CD4-positive, alpha-beta T cell (primary cell): ENCODE data around the gene PSMD5. TPM values are rescaled to one million over a fixed set of nuclear protein-coding genes. Genes with fewer than 3 reads are reported as not detected.

Experiments used
- ATAC-seq: fragments of 200-7000 bp; cut with Tn5 transposase; one replicate; pipeline ENCODE4 v1.10.0; 2022; ENCODE audit warnings: mild to moderate bottlenecking; ENCODE audit not compliant: poor library complexity
- CTCF ChIA-PET: fragments of 350-600 bp; sonication (Branson Sonifier 250); formaldehyde crosslinking; loops from one replicate; lab custom pipeline; 2021; ENCODE audit warnings: antibody characterized with exemption, inconsistent platforms; lab: Charles Lee
- POLR2A ChIA-PET: fragments of 350-600 bp; sonication (Branson Sonifier 250); formaldehyde crosslinking; loops from one replicate; lab custom pipeline; 2021; ENCODE audit warnings: antibody characterized with exemption, inconsistent platforms; lab: Charles Lee
- DNase-seq, 14 experiments: peaks; one replicate each; pipeline ENCODE4 v3.0.0-alpha.2; 2013 to 2020; ENCODE audit warnings: mixed read lengths in 2 of 14
- H3K27ac ChIP-seq, 2 donors: one replicate each; pipeline versions ENCODE4 v1.5.1 to v1.7.0; 2013; ENCODE audit warnings: low read length in 2 of 2, low read depth in 1 of 2, mild to moderate bottlenecking in 1 of 2
- H3K27me3 ChIP-seq, 2 experiments: 1 replicate in 1 of 2; 2 replicates in 1 of 2; pipeline versions ENCODE4 v1.6.1 to v1.7.0; 2013; ENCODE audit warnings: low read length in 2 of 2, control low read depth in 1 of 2, mild to moderate bottlenecking in 1 of 2, moderate library complexity in 1 of 2; ENCODE audit not compliant: insufficient read depth in 2 of 2, control insufficient read depth in 1 of 2
- H3K36me3 ChIP-seq: one replicate; pipeline ENCODE4 v1.6.1; 2013; ENCODE audit warnings: low read length, control low read depth; ENCODE audit not compliant: insufficient read depth
- H3K4me1 ChIP-seq: one replicate; pipeline ENCODE4 v1.6.1; 2013; ENCODE audit warnings: low read length, control low read depth; ENCODE audit not compliant: insufficient read depth
- H3K4me3 ChIP-seq: one replicate; pipeline ENCODE4 v1.5.1; 2013; ENCODE audit warnings: mild to moderate bottlenecking, low read length, moderate library complexity
- H3K9me3 ChIP-seq, 2 experiments: 1 replicate in 1 of 2; 2 replicates in 1 of 2; pipeline versions ENCODE4 v1.6.1 to v1.7.0; 2013; ENCODE audit warnings: low read length in 2 of 2, mild to moderate bottlenecking in 2 of 2, control low read depth in 1 of 2, moderate library complexity in 1 of 2; ENCODE audit not compliant: control insufficient read depth in 1 of 2, insufficient read depth in 1 of 2
- H3K27ac Mint-ChIP-seq: one replicate; pipeline ENCODE4 v1.8.0; 2020; ENCODE audit warnings: mixed read lengths
- H3K27me3 Mint-ChIP-seq: one replicate; pipeline ENCODE4 v1.8.0; 2021; ENCODE audit warnings: mixed read lengths
- H3K36me3 Mint-ChIP-seq: one replicate; pipeline ENCODE4 v1.8.0; 2021; ENCODE audit warnings: low read depth, mixed read lengths
- H3K4me1 Mint-ChIP-seq: one replicate; pipeline ENCODE4 v1.8.0; 2021; ENCODE audit warnings: low read depth, mixed read lengths
- H3K4me3 Mint-ChIP-seq: one replicate; pipeline ENCODE4 v1.8.0; 2020; ENCODE audit warnings: mild to moderate bottlenecking, mixed read lengths
- H3K9me3 Mint-ChIP-seq: one replicate; pipeline ENCODE4 v1.8.0; 2020; ENCODE audit warnings: mixed read lengths
- CTCF ChIP-seq: fragments of 200-600 bp; IDR thresholded peaks from one replicate; pipeline ENCODE4 v1.8.0; 2022; ENCODE audit warnings: antibody characterized with exemption, mild to moderate bottlenecking
- intact Hi-C, 2 experiments: fragments of 100-400 bp; cut with DNase I in 1 of 2; cut with micrococcal nuclease in 1 of 2; formaldehyde crosslinking; loops; one replicate each; pipeline versions ENCODE4 v1.15.1 to v1.9.0; 2023 to 2025; cut with DNase I, micrococcal nuclease
- total RNA-seq, 174 experiments: library from RNA in 2 of 174; stranded (reverse) in 2 of 174; gene quantifications; one replicate each; pipeline ENCODE4 v1.2.3 and lab custom pipeline; 2021 to 2026

PSMD5 gene
- total RNA-seq, 2 experiments from 2014 or later, result 35.4 to 44.3 TPM

GRCh38 chr9:120776788-120777187 lies 65.9 kb downstream of the PSMD5 start:
- no peak overlapping the region for H3K27ac ChIP-seq
- Mint-ChIP-seq H3K36me3 (peaks cover 78% of the 10 kb centered on the region), H3K4me3 (no peak overlapping the region), H3K4me1 (peaks cover 28% of the 10 kb centered on the region), H3K27me3 (no peaks in the 10 kb centered on the region), H3K9me3 (no peaks in the 10 kb centered on the region), H3K27ac (no peak overlapping the region)
- intact Hi-C loops, result no loop called here
- no peak overlapping the region for H3K4me3 ChIP-seq
- ChIA-PET CTCF (no interaction called here), POLR2A (no interaction called here)
- H3K4me1 ChIP-seq, result no peaks in the 10 kb centered on the region
- ATAC-seq, result no peak
- H3K36me3 ChIP-seq, result peaks cover 65% of the 10 kb centered on the region
- H3K27me3 ChIP-seq, result no peaks in the 10 kb centered on the region
- H3K9me3 ChIP-seq, result no peaks in the 10 kb centered on the region
- DNase-seq, result no peak
- no peak for TF ChIP-seq CTCF

- Histone ChIP-seq H3K9me3 (no peaks in the 10 kb centered on the region), H3K4me1 (no peaks in the 10 kb centered on the region), H3K27me3 (no peaks in the 10 kb centered on the region), H3K4me3 (no peak overlapping the region), H3K27ac (no peak overlapping the region), H3K36me3 (peaks cover 73% of the 10 kb centered on the region)
- TF ChIP-seq CTCF, result no peak
- ATAC-seq (no peak), DNase-seq (no peak)
- intact Hi-C loops, result no loop called here
- peaks cover 82% of the 10 kb centered on the region for H3K36me3 Mint-ChIP-seq
- H3K27ac Mint-ChIP-seq, result no peak overlapping the region
- no peaks in the 10 kb centered on the region for H3K9me3 Mint-ChIP-seq
- CTCF ChIA-PET, result no interaction called here
- H3K4me3 Mint-ChIP-seq, result no peak overlapping the region
- H3K27me3 Mint-ChIP-seq, result no peaks in the 10 kb centered on the region
- peaks cover 20% of the 10 kb centered on the region for H3K4me1 Mint-ChIP-seq
- POLR2A ChIA-PET, result no interaction called here
These were observed 66.9 kb downstream of the PSMD5 start for GRCh38 chr9:120775859-120776258.

DNA sequence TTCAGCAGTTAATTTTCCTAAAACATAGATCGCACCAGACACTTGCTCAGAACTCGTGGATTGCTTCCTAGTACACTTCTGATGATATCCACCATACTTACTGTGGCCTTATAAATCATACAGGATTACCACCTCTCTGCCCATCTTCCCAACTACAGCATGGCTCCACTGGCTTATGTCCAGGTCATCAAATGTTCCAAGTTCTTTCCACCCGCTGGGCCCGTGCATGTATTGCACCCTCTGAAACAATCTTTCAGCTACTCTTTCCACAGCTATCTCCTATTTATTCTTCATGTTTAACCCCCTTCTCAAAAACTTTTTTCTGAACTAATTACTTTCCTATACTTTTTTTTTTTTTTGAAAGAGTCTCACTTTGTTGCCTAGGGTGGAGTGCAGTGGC lies 68.0 kb downstream of the PSMD5 start:
- H3K27ac ChIP-seq, result no peak overlapping the region
- H3K4me3 ChIP-seq, result no peak overlapping the region
- H3K36me3 ChIP-seq, result peaks cover 76% of the 10 kb centered on the region
- H3K27me3 Mint-ChIP-seq, result no peaks in the 10 kb centered on the region
- no peak overlapping the region for H3K4me3 Mint-ChIP-seq
- no peak overlapping the region for H3K27ac Mint-ChIP-seq
- no peaks in the 10 kb centered on the region for H3K4me1 ChIP-seq
- no peaks in the 10 kb centered on the region for H3K9me3 ChIP-seq
- no peak for DNase-seq
- POLR2A ChIA-PET, result no interaction called here
- CTCF ChIA-PET, result no interaction called here
- TF ChIP-seq CTCF, result no peak
- H3K36me3 Mint-ChIP-seq, result peaks cover 86% of the 10 kb centered on the region
- intact Hi-C loops, result loop anchor here in 1 of 2 experiments (5.0 kb wide), 1 partner anchor 188 kb away; no protein-coding TSS in a partner anchor
- no peaks in the 10 kb centered on the region for H3K9me3 Mint-ChIP-seq
- no peaks in the 10 kb centered on the region for H3K27me3 ChIP-seq
- H3K4me1 Mint-ChIP-seq, result peaks cover 15% of the 10 kb centered on the region
- ATAC-seq, result no peak
